OCI-LY1 (cell line): ENCODE data around the gene TMTC3.
"Not testable (repeated sequence)": the region's sequence is repeated elsewhere in the genome, so short reads cannot be mapped to it uniquely, and the experiment has no call there.

Experiments
- H2AFZ ChIP-seq: fragments of 200-600 bp; sonication (generic), shearing (Covaris generic); 2 replicates; pipeline ENCODE4 v1.6.0; 2014; ENCODE audit warnings: antibody characterized with exemption, mild to moderate bottlenecking, low read length
- H3F3A ChIP-seq: fragments of 200-600 bp; sonication (generic), shearing (Covaris generic); 2 replicates; pipeline ENCODE4 v1.6.0; 2014; ENCODE audit warnings: mild to moderate bottlenecking, antibody characterized with exemption, low read length, moderate library complexity; ENCODE audit not compliant: insufficient read depth
- H3K27ac ChIP-seq: fragments of 200-600 bp; sonication (generic); 2 replicates; pipeline ENCODE4 v1.5.1; 2014; ENCODE audit warnings: low read length, mixed run types, mild to moderate bottlenecking, low read depth; ENCODE audit not compliant: poor library complexity, severe bottlenecking
- H3K27me3 ChIP-seq: fragments of 200-600 bp; sonication (generic); 2 replicates; pipeline ENCODE4 v1.6.0; 2014; ENCODE audit warnings: antibody characterized with exemption, mild to moderate bottlenecking, low read length, moderate library complexity; ENCODE audit not compliant: insufficient read depth
- H3K36me3 ChIP-seq: fragments of 200-600 bp; sonication (generic); 2 replicates; pipeline ENCODE4 v1.6.1; 2014; ENCODE audit warnings: mild to moderate bottlenecking, antibody characterized with exemption, low read length, moderate library complexity, mixed read lengths; ENCODE audit not compliant: insufficient read depth
- H3K4me1 ChIP-seq: fragments of 200-600 bp; sonication (generic); 2 replicates; pipeline ENCODE4 v1.5.1; 2014; ENCODE audit warnings: mild to moderate bottlenecking, low read length, moderate library complexity; ENCODE audit not compliant: insufficient read depth, severe bottlenecking
- H3K4me2 ChIP-seq: fragments of 200-600 bp; sonication (generic), shearing (Covaris generic); 2 replicates; pipeline ENCODE4 v1.6.1; 2014; ENCODE audit warnings: low read length
- H3K4me3 ChIP-seq: fragments of 200-600 bp; sonication (generic); 2 replicates; pipeline ENCODE4 v1.5.1; 2014; ENCODE audit warnings: low read length, low read depth, mild to moderate bottlenecking, mixed read lengths; ENCODE audit not compliant: poor library complexity, severe bottlenecking
- H3K79me2 ChIP-seq: fragments of 200-600 bp; shearing (Covaris generic); 2 replicates; pipeline ENCODE4 v1.6.1; 2016; ENCODE audit warnings: mixed run types, low read length, mixed read lengths; ENCODE audit not compliant: insufficient read depth
- H3K9ac ChIP-seq: fragments of 200-600 bp; sonication (generic), shearing (Covaris generic); 2 replicates; pipeline ENCODE4 v1.6.1; 2014; ENCODE audit warnings: mild to moderate bottlenecking, low read length, mixed read lengths
- H3K9me2 ChIP-seq: fragments of 200-600 bp; sonication (generic), shearing (Covaris generic); 2 replicates; pipeline ENCODE4 v1.6.1; 2014; ENCODE audit warnings: low read depth, mild to moderate bottlenecking, low read length, mixed read lengths
- H3K9me3 ChIP-seq: fragments of 200-600 bp; shearing (Covaris generic); 2 replicates; pipeline ENCODE4 v1.6.1; 2014; ENCODE audit warnings: low read length, mixed read lengths
- H4K20me1 ChIP-seq: fragments of 200-600 bp; sonication (generic), shearing (Covaris generic); 2 replicates; pipeline ENCODE4 v1.6.0; 2016; ENCODE audit warnings: mild to moderate bottlenecking, low read length; ENCODE audit not compliant: insufficient read depth
- EZH2 ChIP-seq: fragments of 200-600 bp; sonication (generic), shearing (Covaris generic); IDR thresholded peaks from 2 replicates; pipeline ENCODE4 v1.8.0; 2017; ENCODE audit warnings: borderline replicate concordance, mixed run types, mild to moderate bottlenecking, antibody characterized with exemption, low read length, moderate library complexity, mixed read lengths
- TF ChIP-seq, protein P1 (sequence below): fragments of 200-600 bp; sonication (generic), shearing (Covaris generic); IDR thresholded peaks from 2 replicates; pipeline ENCODE4 v1.5.1; 2017; ENCODE audit warnings: mild to moderate bottlenecking, antibody characterized with exemption, low read length, moderate library complexity, mixed read lengths

TMTC3 gene

GRCh38 chr12:88132392-88132791 is 9.7 kb upstream of the TMTC3 start:
- Histone ChIP-seq H3K9ac (no peak overlapping the region), H2AFZ (no peak overlapping the region), H3K27ac (no peak overlapping the region), H4K20me1 (no peaks in the 10 kb centered on the region), H3K4me1 (no peaks in the 10 kb centered on the region), H3F3A (no peaks in the 10 kb centered on the region; the same call in 1 of the 2 replicates), H3K36me3 (peaks cover 29% of the 10 kb centered on the region), H3K9me2 (no peaks in the 10 kb centered on the region), H3K4me3 (no peak overlapping the region), H3K27me3 (no peaks in the 10 kb centered on the region), H3K9me3 (no peaks in the 10 kb centered on the region), H3K4me2 (no peak overlapping the region), H3K79me2 (no peaks in the 10 kb centered on the region)
- TF ChIP-seq, protein P1, sequence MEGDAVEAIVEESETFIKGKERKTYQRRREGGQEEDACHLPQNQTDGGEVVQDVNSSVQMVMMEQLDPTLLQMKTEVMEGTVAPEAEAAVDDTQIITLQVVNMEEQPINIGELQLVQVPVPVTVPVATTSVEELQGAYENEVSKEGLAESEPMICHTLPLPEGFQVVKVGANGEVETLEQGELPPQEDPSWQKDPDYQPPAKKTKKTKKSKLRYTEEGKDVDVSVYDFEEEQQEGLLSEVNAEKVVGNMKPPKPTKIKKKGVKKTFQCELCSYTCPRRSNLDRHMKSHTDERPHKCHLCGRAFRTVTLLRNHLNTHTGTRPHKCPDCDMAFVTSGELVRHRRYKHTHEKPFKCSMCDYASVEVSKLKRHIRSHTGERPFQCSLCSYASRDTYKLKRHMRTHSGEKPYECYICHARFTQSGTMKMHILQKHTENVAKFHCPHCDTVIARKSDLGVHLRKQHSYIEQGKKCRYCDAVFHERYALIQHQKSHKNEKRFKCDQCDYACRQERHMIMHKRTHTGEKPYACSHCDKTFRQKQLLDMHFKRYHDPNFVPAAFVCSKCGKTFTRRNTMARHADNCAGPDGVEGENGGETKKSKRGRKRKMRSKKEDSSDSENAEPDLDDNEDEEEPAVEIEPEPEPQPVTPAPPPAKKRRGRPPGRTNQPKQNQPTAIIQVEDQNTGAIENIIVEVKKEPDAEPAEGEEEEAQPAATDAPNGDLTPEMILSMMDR = no peak
- TF ChIP-seq EZH2 = no peak

DNA sequence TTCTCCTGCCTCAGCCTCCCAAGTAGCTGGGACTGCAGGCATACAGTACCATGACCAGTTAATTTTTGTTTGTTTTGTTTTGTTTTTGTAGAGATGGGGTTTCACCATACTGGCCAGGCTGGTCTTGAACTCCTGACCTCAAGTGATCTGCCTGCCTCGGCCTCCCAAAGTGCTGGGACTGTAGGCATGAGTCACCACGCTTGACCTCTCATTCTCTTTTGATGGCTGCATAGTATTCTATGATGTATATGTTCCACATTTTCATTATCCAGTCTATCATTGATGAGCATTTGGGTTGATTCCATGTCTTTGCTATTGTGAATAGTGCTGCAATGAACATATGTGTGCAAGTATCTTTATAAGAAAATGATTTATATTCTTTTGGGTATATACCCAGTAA is 8.9 kb upstream of the TMTC3 start:
- H3K27me3 ChIP-seq, H3K79me2 ChIP-seq, H4K20me1 ChIP-seq, H3K27ac ChIP-seq, H3K9me2 ChIP-seq, H3F3A ChIP-seq, H3K4me3 ChIP-seq, H3K4me1 ChIP-seq, H3K9me3 ChIP-seq, H3K9ac ChIP-seq, H2AFZ ChIP-seq, H3K4me2 ChIP-seq: not testable (repeated sequence)
- peaks cover 27% of the 10 kb centered on the region for H3K36me3 ChIP-seq

GRCh38 chr12:88139711-88140110 is 2.4 kb upstream of the TMTC3 start:
- H3K9me2 ChIP-seq, H4K20me1 ChIP-seq, H3F3A ChIP-seq, H3K9ac ChIP-seq, H3K4me2 ChIP-seq, H3K4me3 ChIP-seq, H2AFZ ChIP-seq, H3K27me3 ChIP-seq, H3K27ac ChIP-seq, H3K9me3 ChIP-seq: not testable (repeated sequence)
- Histone ChIP-seq H3K79me2 (peaks cover 11% of the 10 kb centered on the region), H3K4me1 (peaks cover 29% of the 10 kb centered on the region), H3K36me3 (0 out of 2 replicates have a peak, but pooled peaks cover 24% of the 10 kb centered on the region)

DNA sequence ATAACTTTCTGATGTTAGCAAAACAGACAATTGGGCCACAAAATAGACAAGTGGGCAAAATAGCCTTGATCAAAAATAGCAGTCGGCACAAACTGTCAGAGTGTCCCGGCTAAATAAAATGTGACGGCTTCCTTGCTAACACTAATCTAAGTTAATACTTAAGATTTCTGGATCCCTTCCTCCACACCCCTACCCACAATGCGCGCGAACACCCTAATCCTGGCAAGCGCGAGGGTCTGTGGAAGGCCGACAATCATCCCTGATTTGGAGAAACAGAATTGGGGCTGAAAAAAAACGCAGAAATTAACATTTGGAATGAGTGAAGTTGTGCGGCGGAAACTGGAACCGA is 708 bp upstream of the TMTC3 start:
- Histone ChIP-seq H4K20me1 (no peaks in the 10 kb centered on the region), H3K36me3 (0 out of 2 replicates have a peak, but pooled peaks cover 21% of the 10 kb centered on the region), H3K9me2 (no peaks in the 10 kb centered on the region), H3K9me3 (no peaks in the 10 kb centered on the region), H3K4me1 (peaks cover 44% of the 10 kb centered on the region), H2AFZ (peak overlapping the region; percentile 68), H3F3A (no peaks in the 10 kb centered on the region), H3K4me2 (peak overlapping the region; percentile 81), H3K4me3 (peak overlapping the region; percentile 73), H3K27ac (no peak overlapping the region), H3K27me3 (no peaks in the 10 kb centered on the region), H3K79me2 (peaks cover 11% of the 10 kb centered on the region), H3K9ac (peak overlapping the region; percentile 72)
- TF ChIP-seq EZH2 = no peak
- TF ChIP-seq, protein P1 = no peak
